ENCODE results near the gene RREB1. TPM values are rescaled to one million over a fixed set of nuclear protein-coding genes. Genes with fewer than 3 reads are reported as not detected.

RREB1 gene
- total and polyA plus RNA-seq, 2 of the 4 experiments (the other 2 are of a cell fraction) = 8.4 to 14.5 TPM

DNA sequence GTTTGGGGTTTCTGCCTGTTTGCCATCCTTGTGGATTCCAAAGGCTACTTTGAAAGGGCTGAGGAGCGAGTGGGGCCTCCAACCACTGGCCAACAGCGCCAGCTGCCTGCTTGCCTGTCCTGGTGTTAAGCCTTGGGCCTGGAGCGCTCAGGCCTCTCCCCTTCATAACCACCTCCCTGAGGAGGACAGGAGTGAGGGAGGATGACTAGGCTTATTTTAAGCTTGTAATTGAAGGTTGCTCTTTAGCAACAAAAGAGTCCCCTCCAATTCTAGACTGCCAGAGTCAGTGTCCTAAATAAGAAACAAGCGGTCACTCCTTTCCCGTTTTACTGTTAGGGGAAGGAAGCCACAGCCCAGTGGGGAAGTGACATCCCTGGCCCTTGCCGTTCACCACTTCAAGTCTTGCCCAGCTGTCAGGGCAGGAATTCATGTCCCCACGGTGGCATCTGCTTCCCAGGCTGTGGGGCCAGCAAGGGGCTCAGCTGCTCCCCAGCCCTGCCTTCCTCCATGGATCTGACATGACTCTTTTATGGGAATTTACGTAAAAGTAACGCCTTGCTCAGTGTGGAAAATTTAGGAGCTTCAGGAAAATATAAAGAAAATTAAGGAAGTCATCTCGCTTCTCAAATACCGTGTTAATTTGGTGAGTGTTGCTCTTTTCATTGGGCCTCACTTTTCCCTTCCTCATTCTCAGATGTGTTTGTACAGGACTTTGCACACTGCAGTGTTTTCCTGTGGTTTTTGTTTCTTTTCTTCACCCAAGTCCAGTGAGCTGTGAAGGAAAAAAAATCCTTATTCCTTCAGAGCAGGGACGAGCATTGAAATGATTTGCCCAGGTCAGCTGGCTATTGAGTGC, 147.4 kb downstream of the RREB1 start:
- H2BK15ac ChIP-seq (ENCODE audit: low read depth, low read length) = no peak overlapping the region
- no peak overlapping the region for H2AK9ac ChIP-seq (replicated peaks; ENCODE audit: low read depth, low read length, poor library complexity)
- H3K4me2 ChIP-seq (ENCODE audit: low read depth, low read length) = no peak overlapping the region
- H2BK20ac ChIP-seq (ENCODE audit: low read depth, low read length) = no peak overlapping the region
- peaks cover 3 to 7% of the 10 kb centered on the region in 2 experiments; a peak in 1 of 4 replicates for H3K79me1 ChIP-seq (ENCODE audit: low read depth in 1 of 2, low read length in 2 of 2)
- H4K8ac ChIP-seq (ENCODE audit: low read depth in 2 of 2, low read length in 2 of 2) = no peak overlapping the region
- no peaks in the 10 kb centered on the region for H3K4me1 ChIP-seq (ENCODE audit: control insufficient read depth, insufficient read depth, low read length)
- no peak overlapping the region for H4K5ac ChIP-seq (ENCODE audit: low read depth, low read length)
- ATAC-seq (ENCODE audit: low read depth) = no peak
- 79% methylated on average over 2 of the region's 12 CpGs; no CpG with 5 or more reads in 1 of the 2 experiments for WGBS, 2 experiments (ENCODE audit: extremely low coverage in 2 of 2, insufficient read length in 1 of 2)
- DNase-seq = no peak
- H3K9me3 ChIP-seq (ENCODE audit: control insufficient read depth, insufficient read depth, low read length) = peaks cover 5% of the 10 kb centered on the region
- 0 out of 2 replicates have a peak, but pooled peaks cover 4% of the 10 kb centered on the region for H3K9me1 ChIP-seq (ENCODE audit: insufficient read depth, low read length)
- no peak overlapping the region for H4K91ac ChIP-seq (ENCODE audit: insufficient read depth, low read depth, low read length)
- ChIA-PET POLR2A (ENCODE audit: unreplicated experiment) (interaction anchor here (0.6 kb wide), 1 partner anchor 556 kb away, joined by 3 read pairs; no protein-coding TSS in a partner anchor), CTCF (no interaction called here)
- no peak overlapping the region for H3K4me3 ChIP-seq (ENCODE audit: insufficient read depth, low read depth, low read length)
- peaks cover 7% of the 10 kb centered on the region for H3K36me3 ChIP-seq (ENCODE audit: control insufficient read depth, insufficient read depth, low read length)
- in situ Hi-C loops (cut with MboI; ENCODE audit: low sequenced_read_pairs) = no loop called here
- H3K14ac ChIP-seq (replicated peaks; ENCODE audit: low read depth, low read length) = no peak overlapping the region
- H2AK5ac ChIP-seq (ENCODE audit: low read depth, low read length) = no peak overlapping the region
- no TSS peak for BruUV-seq (replicated peaks)
- H3K9ac ChIP-seq (ENCODE audit: low read depth, low read length) = no peak overlapping the region
- peaks cover 3% of the 10 kb centered on the region; the same call in 1 of the 2 replicates for H4K20me1 ChIP-seq (ENCODE audit: insufficient read depth, low read length)
- dilution Hi-C loops (cut with HindIII; ENCODE audit: low sequenced_read_pairs, unreplicated experiment) = no loop called here
- H3K27me3 ChIP-seq (ENCODE audit: control insufficient read depth, insufficient read depth, low read length) = no peaks in the 10 kb centered on the region
- intact Hi-C loops (cut with micrococcal nuclease) = no loop called here
- TF ChIP-seq RAD21 (IDR thresholded peaks at IDR 0.05; ENCODE audit: low read length) (no peak), MAZ (IDR thresholded peaks at IDR 0.05; ENCODE audit: borderline replicate concordance, low read depth, low read length) (no peak), NFE2L2 (IDR thresholded peaks at IDR 0.05; ENCODE audit: low read depth, low read length) (peak; percentile 20; the same call in 1 of the 2 replicates), CHD1 (IDR thresholded peaks at IDR 0.05; ENCODE audit: low read depth, low read length) (no peak), POLR2A (IDR thresholded peaks at IDR 0.05; ENCODE audit: low read depth, low read length) (no peak)
- TF ChIP-seq, protein P1, sequence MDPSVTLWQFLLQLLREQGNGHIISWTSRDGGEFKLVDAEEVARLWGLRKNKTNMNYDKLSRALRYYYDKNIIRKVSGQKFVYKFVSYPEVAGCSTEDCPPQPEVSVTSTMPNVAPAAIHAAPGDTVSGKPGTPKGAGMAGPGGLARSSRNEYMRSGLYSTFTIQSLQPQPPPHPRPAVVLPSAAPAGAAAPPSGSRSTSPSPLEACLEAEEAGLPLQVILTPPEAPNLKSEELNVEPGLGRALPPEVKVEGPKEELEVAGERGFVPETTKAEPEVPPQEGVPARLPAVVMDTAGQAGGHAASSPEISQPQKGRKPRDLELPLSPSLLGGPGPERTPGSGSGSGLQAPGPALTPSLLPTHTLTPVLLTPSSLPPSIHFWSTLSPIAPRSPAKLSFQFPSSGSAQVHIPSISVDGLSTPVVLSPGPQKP (IDR thresholded peaks at IDR 0.05; ENCODE audit: borderline replicate concordance, low read depth, low read length) = no peak
- TF ChIP-seq, protein P2, sequence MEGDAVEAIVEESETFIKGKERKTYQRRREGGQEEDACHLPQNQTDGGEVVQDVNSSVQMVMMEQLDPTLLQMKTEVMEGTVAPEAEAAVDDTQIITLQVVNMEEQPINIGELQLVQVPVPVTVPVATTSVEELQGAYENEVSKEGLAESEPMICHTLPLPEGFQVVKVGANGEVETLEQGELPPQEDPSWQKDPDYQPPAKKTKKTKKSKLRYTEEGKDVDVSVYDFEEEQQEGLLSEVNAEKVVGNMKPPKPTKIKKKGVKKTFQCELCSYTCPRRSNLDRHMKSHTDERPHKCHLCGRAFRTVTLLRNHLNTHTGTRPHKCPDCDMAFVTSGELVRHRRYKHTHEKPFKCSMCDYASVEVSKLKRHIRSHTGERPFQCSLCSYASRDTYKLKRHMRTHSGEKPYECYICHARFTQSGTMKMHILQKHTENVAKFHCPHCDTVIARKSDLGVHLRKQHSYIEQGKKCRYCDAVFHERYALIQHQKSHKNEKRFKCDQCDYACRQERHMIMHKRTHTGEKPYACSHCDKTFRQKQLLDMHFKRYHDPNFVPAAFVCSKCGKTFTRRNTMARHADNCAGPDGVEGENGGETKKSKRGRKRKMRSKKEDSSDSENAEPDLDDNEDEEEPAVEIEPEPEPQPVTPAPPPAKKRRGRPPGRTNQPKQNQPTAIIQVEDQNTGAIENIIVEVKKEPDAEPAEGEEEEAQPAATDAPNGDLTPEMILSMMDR (conservative IDR thresholded peaks at IDR 0.05; ENCODE audit: low read depth, low read length) = no peak
- no peak overlapping the region for H3K27ac ChIP-seq (ENCODE audit: insufficient read depth, low read length)
- H3K23ac ChIP-seq (ENCODE audit: low read depth, low read length) = no peak overlapping the region
- no peak overlapping the region for H3K4ac ChIP-seq (ENCODE audit: low read depth, low read length)
- H2AFZ ChIP-seq (replicated peaks; ENCODE audit: low read length, poor library complexity) = no peak overlapping the region
- H2BK120ac ChIP-seq (ENCODE audit: low read depth, low read length) = no peak overlapping the region
- no peak overlapping the region for H3K18ac ChIP-seq (ENCODE audit: low read depth, low read length)
- H3K56ac ChIP-seq (ENCODE audit: extremely low read depth, insufficient read depth, low read length) = no peak overlapping the region
- H2BK5ac ChIP-seq (ENCODE audit: low read depth, low read length, poor library complexity, severe bottlenecking) = no peak overlapping the region
